Transverse colon (tissue), 4 donors: ENCODE results near the gene KY. TPM values are rescaled to one million over a fixed set of nuclear protein-coding genes. Genes with fewer than 3 reads are reported as not detected.

ENCODE experiments used
- DNase-seq: peaks from one replicate; pipeline ENCODE4 v3.0.0-alpha.2; 2019
- H3K27ac ChIP-seq, 4 donors: fragments of 200-600 bp; sonication (generic); 2 replicates each; pipeline ENCODE4 v1.5.1; 2016 to 2018; ENCODE audit warnings: inconsistent platforms in 4 of 4
- H3K27me3 ChIP-seq: fragments of 200-600 bp; sonication (generic); 2 replicates; pipeline ENCODE4 v1.5.1; 2017; ENCODE audit warnings: inconsistent platforms
- H3K36me3 ChIP-seq, 4 donors: fragments of 200-600 bp; sonication (generic); 2 replicates each; pipeline ENCODE4 v1.5.1; 2017 to 2019; ENCODE audit warnings: inconsistent platforms in 4 of 4
- H3K4me1 ChIP-seq, 4 donors: fragments of 200-600 bp; sonication (generic); 2 replicates each; pipeline ENCODE4 v1.5.1; 2017 to 2020; ENCODE audit warnings: inconsistent platforms in 4 of 4
- H3K4me3 ChIP-seq, 4 donors: fragments of 200-600 bp; sonication (generic); 1 replicate in 1 of 4; 2 replicates in 3 of 4; pipeline versions ENCODE4 v1.5.1 to v1.6.1; 2017 to 2019; ENCODE audit warnings: inconsistent platforms in 4 of 4
- H3K9me3 ChIP-seq, 2 donors: fragments of 200-600 bp; sonication (generic); 2 replicates each; pipeline ENCODE4 v1.5.1; 2017 to 2019; ENCODE audit warnings: inconsistent platforms in 2 of 2
- EP300 ChIP-seq: sonication (generic); formaldehyde crosslinking; IDR thresholded peaks from one replicate; pipeline ENCODE4 v1.6.1; 2017; ENCODE audit warnings: antibody characterized with exemption, low read depth
- POLR2A ChIP-seq: fragments of 450-650 bp; IDR thresholded peaks from one replicate; pipeline ENCODE4 v1.6.1; 2016; ENCODE audit warnings: antibody characterized with exemption, mild to moderate bottlenecking, moderate library complexity
- POLR2AphosphoS5 ChIP-seq, 3 donors: sonication (generic); formaldehyde crosslinking; IDR thresholded peaks; one replicate each; pipeline ENCODE4 v1.6.1; 2016; ENCODE audit warnings: antibody characterized with exemption in 3 of 3
- WGBS, 2 donors: methylation state at CpG; one replicate each; pipeline ENCODE4 v1.1.5; 2018; ENCODE audit warnings: low coverage in 1 of 2; 5-methylcytosine and 5-hydroxymethylcytosine counted together
- in situ Hi-C, 4 donors: fragments of 200-750 bp; cut with MboI; loops; one replicate each; pipeline versions ENCODE4 v1.15.0 to v1.15.1; 2017; ENCODE audit warnings: low sequenced_read_pairs in 3 of 4, low pct_ligation_motif_present in 1 of 4, low pct_unique_long_range_greater_than_20kb in 1 of 4
- intact Hi-C: fragments of 100-400 bp; cut with DNase I; formaldehyde crosslinking; loops from one replicate; pipeline ENCODE4 v1.15.1; 2023; ENCODE audit warnings: low total_unique reads
- total RNA-seq, 4 donors: library from RNA; depleted of rRNA; stranded (reverse); fragments of >200 nt; gene quantifications; one replicate each; pipeline ENCODE4 v1.1.0, GENCODE V29; 2016
- TF ChIP-seq, protein P1 (sequence below), 5 experiments: fragments of 200-600 bp in 3 of 5; fragments of 450-650 bp in 2 of 5; sonication (generic) in 3 of 5; IDR thresholded peaks; 1 replicate in 2 of 5; 2 replicates in 3 of 5; pipeline ENCODE4 v1.5.1; 2016 to 2017; ENCODE audit warnings: antibody characterized with exemption in 5 of 5, inconsistent platforms in 3 of 5, mild to moderate bottlenecking in 2 of 5, moderate library complexity in 1 of 5

KY gene
- total RNA-seq, 4 donors from 2014 or later = 0.41 TPM; not detected in 3

DNA sequence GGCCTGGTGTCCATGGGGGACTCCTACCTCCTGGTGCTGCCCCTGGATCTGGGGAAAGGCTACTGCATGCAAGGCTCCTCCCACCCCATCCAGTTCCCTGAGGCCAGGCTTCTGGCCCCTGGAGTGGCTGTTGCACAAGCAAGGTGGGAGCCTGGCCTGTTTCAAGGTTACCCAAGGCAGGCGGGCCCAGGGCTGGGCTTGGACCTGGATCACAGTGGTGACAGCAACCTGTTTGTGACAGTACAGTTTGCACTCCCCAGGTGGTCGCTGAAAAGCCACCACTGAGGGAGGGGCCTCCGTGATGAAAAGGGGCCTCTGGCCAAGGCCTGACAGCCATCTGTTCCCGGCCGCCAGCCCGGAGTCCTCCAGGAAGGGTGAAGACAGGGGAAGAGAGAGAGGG is 14.4 kb upstream of the KY start:
- no peaks in the 10 kb centered on the region for H3K9me3 ChIP-seq
- no peak overlapping the region for H3K4me3 ChIP-seq
- intact Hi-C loops = no loop called here
- TF ChIP-seq, protein P1, sequence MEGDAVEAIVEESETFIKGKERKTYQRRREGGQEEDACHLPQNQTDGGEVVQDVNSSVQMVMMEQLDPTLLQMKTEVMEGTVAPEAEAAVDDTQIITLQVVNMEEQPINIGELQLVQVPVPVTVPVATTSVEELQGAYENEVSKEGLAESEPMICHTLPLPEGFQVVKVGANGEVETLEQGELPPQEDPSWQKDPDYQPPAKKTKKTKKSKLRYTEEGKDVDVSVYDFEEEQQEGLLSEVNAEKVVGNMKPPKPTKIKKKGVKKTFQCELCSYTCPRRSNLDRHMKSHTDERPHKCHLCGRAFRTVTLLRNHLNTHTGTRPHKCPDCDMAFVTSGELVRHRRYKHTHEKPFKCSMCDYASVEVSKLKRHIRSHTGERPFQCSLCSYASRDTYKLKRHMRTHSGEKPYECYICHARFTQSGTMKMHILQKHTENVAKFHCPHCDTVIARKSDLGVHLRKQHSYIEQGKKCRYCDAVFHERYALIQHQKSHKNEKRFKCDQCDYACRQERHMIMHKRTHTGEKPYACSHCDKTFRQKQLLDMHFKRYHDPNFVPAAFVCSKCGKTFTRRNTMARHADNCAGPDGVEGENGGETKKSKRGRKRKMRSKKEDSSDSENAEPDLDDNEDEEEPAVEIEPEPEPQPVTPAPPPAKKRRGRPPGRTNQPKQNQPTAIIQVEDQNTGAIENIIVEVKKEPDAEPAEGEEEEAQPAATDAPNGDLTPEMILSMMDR (IDR thresholded peaks at IDR 0.05) = no peak
- TF ChIP-seq POLR2A = no peak
- no peak for TF ChIP-seq EP300
- no peak for TF ChIP-seq POLR2AphosphoS5 (IDR thresholded peaks at IDR 0.05)
- H3K27me3 ChIP-seq = no peaks in the 10 kb centered on the region
- H3K36me3 ChIP-seq = no peaks in the 10 kb centered on the region
- H3K27ac ChIP-seq = no peak overlapping the region
- DNase-seq = no peak
- in situ Hi-C loops = no loop called here
- WGBS, 2 donors = 70% methylated on average over 6 of the region's 6 CpGs; no CpG with 5 or more reads in 1 of the 2 donors
- H3K4me1 ChIP-seq = no peaks in the 10 kb centered on the region

DNA sequence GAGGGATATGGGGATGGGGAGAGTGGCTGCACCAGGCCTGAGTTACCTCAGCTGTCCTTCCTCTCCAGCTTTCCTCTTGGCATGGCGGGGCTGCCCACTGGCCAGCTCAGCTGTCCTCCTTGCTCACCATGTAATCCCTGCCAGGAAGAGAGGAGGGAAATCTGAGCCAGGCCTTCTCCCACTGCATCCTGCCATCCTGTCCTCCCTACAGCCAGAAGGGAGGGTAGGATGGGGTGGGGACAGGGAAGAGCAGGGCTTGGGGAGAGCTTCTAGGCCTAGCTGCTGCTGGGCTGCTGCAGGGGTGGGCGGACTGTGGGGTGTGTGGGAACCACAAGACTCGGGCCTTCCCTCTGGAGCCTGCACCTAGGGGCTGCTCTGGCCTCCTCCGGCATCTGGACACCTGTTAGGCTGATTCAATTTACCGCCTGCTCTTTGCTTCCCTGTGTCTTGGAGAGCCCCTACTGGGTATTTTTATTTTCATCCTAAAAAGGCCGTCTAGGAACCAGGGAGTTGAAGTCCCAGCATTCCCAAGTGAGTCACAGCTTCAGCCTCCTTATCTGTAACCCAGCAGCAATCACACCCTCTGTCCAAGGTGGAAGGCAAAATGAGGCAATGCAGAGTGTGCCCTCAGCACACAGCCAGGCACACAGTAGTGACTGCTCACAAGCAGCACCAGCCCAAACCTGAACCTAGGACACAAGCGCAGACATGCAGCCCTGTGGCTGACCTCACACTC is 13.1 kb upstream of the KY start:
- TF ChIP-seq POLR2A (no peak), POLR2AphosphoS5 (IDR thresholded peaks at IDR 0.05) (no peak), EP300 (no peak)
- TF ChIP-seq, protein P1 (IDR thresholded peaks at IDR 0.05) = no peak
- in situ Hi-C loops = no loop called here

DNA sequence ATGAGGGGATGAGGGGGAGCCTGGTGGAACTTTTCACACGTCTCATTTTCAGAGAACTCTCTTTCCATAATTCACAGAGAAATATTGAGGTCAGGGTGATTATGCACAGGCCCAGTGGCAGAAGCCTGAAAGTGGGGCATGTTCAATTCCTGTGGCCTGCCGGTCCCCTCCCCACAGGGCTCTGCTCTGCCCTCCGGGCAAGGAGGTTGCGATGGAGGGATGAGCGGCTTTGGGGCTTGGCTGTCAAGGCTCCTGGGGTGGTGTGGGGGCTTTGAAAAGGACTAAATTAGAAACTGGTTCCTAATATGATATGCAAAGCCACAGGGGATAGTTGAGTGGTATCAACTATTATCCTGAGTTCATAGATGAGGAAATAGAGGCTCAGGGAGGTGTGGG is 9.2 kb upstream of the KY start:
- Histone ChIP-seq H3K27me3 (no peaks in the 10 kb centered on the region), H3K27ac (no peak overlapping the region), H3K4me3 (no peak overlapping the region), H3K36me3 (no peaks in the 10 kb centered on the region), H3K4me1 (no peaks in the 10 kb centered on the region), H3K9me3 (no peaks in the 10 kb centered on the region)
- intact Hi-C loops = no loop called here
- TF ChIP-seq POLR2AphosphoS5 (IDR thresholded peaks at IDR 0.05) (no peak), EP300 (no peak), POLR2A (no peak)
- TF ChIP-seq, protein P1 (IDR thresholded peaks at IDR 0.05) = no peak
- in situ Hi-C loops = no loop called here
- no peak for DNase-seq
- WGBS, 2 donors = 92 to 96% methylated on average over 2 to 5 of the region's 5 CpGs

More for the DNA sequence above, 13.1 kb upstream of the KY start:
- Histone ChIP-seq H3K36me3 (no peaks in the 10 kb centered on the region), H3K27me3 (no peaks in the 10 kb centered on the region), H3K9me3 (no peaks in the 10 kb centered on the region), H3K27ac (peak overlapping the region in 1 of 4 donors; percentile 10), H3K4me3 (no peak overlapping the region), H3K4me1 (no peaks in the 10 kb centered on the region)
- no peak for DNase-seq
- intact Hi-C loops = no loop called here
- WGBS, 2 donors = 79 to 80% methylated on average over 2 to 7 of the region's 7 CpGs

DNA sequence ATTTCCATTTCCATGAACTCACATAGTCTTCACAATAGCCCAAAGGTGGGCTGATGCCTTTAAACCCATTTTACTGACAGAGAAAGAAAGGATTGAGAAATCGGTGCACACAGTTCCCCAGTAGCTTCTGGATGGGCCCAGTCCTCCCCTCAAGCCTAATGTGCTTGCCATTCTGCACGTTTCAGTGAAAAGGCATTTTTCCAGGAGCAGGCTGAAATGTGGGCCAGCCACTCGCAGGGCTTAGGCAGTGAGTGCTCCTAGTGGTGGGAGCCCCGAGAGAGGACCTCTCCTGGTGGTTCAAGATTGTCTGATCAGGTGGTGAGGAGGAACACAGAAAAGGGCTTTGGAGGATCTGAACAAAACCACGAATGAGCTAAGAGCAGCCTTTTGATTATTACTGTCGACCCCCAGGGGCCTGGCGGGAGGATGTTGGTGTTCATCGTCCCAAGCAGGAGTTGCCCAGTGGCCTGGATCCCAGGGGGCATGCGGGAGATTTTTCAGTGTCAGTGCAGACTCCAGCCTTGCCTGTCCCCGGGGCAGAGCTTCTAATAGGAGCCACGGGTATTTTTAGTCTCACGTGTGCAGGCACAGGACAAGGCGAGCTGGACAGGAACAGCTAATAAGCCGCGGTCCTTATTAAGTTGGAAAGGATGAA is 8.7 kb upstream of the KY start:
- H3K4me1 ChIP-seq = no peaks in the 10 kb centered on the region
- DNase-seq = no peak
- no peaks in the 10 kb centered on the region for H3K27me3 ChIP-seq
- H3K27ac ChIP-seq = no peak overlapping the region
- in situ Hi-C loops = no loop called here
- H3K36me3 ChIP-seq = no peaks in the 10 kb centered on the region
- WGBS, 2 donors = 83% methylated on average over 15 of the region's 15 CpGs; no CpG with 5 or more reads in 1 of the 2 donors
- H3K9me3 ChIP-seq = no peaks in the 10 kb centered on the region
- TF ChIP-seq EP300 (no peak), POLR2A (no peak), POLR2AphosphoS5 (IDR thresholded peaks at IDR 0.05) (no peak)
- TF ChIP-seq, protein P1 (IDR thresholded peaks at IDR 0.05) = no peak
- no peak overlapping the region for H3K4me3 ChIP-seq
- intact Hi-C loops = no loop called here
